ENCODE measurements around the gene LZIC.

Gene LZIC

GRCh38 chr1:9910076-9910422, 33.1 kb downstream of the LZIC start, which contains the start of gene CTNNBIP1:
Gene CTNNBIP1, minus strand, starts transcription at chr1:9910269. Its CDS starts 38,205 bp downstream, at chr1:9872064.
- DNase-seq, result no peak

GRCh38 chr1:9909234-9910046, 33.8 kb downstream of the LZIC start:
- peak; percentile 12 to 20 for DNase-seq

GRCh38 chr1:9908871-9909233, 34.3 kb downstream of the LZIC start:
- no peak for DNase-seq

GRCh38 chr1:9907441-9907840, 35.8 kb downstream of the LZIC start:
- DNase-seq, result no peak

DNA sequence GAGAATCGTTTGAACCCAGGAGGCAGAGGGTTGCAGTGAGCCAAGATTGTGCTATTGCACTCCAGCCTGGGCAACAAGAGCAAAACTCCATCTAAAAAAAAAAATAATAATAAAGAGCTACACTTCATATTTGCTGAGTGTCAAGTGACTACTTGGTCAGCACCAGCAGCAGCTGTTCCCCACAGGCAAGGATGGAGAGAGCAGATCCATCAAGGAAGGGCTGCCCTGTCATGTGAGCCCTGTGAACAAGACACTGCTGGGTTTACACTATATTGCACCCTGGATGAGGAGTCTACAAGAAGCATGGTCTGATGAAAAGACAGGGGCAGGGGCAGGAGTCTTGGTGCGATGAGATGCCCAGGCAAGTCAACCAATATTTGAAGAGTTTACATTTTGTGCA, 36.7 kb downstream of the LZIC start:
- DNase-seq, result no peak

DNA sequence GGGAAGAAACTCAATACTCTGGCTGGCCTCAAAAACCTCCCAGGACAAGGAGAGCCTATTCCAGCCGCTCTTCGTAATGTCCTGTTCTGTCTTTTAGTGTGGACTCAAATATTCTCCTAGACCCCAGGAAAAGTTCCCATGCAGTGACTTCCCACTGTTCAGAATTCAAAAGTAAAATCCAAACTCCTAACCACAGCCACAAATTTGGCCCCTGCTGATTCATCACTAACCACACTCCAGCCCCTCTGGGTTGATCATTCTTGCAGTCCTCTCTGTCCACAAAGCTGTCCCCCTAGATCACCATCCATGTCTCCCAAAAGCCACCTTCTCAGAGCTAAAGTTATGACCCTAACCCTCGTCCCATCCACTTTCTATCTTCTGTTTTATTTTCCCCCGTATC, 38.2 kb downstream of the LZIC start:
- DNase-seq, result no peak

GRCh38 chr1:9904596-9904995, 38.6 kb downstream of the LZIC start:
- DNase-seq, result no peak

GRCh38 chr1:9903801-9904527, 39.2 kb downstream of the LZIC start:
- no peak for DNase-seq

GRCh38 chr1:9902060-9902452, 41.1 kb downstream of the LZIC start:
- no peak for DNase-seq

DNA sequence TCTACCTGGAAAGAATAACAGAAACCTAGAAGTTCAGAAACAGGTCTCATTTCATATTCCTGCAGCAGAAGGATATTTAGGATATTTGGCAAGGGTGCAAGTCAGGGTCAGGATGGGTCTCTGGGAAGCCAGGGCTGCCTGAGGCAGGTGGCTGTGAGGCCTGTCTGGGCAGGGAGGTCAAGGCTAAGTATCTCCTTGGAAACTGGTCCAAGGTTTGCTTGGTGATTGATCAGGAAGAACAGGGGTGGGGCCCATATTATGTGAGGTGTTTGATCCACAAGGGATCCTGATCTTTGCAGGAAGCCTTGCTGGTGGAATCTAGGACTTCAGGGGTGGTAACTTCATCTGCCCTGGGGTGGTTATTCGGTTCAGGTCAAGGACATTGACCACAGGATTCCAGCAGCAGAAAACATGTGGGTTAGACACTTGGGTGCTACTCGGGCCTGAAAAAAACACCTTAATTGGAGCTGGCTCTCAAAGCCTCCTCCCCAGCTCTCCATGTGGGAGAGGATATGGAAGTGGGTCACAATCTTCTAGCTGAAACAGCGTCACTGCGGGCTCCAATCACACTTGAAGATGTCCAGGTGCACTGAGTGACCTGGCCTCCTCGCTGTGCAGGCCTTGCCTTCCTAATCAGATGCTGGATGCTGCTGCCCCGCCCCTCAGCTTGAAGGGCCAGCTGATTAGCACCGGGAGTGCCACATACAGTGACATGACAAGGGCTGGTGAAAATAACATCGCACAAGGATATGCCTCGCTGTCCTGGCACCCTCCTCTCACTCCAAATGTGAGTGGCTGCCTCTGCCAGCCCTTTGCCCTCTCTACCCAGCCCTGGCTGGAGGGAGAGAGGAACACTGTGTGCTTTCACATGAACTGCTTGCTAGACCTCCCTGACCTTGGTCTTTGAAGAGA, 41.8 kb downstream of the LZIC start:
- DNase-seq, result no peak

GRCh38 chr1:9900142-9901043, 42.8 kb downstream of the LZIC start:
- no peak for DNase-seq

DNA sequence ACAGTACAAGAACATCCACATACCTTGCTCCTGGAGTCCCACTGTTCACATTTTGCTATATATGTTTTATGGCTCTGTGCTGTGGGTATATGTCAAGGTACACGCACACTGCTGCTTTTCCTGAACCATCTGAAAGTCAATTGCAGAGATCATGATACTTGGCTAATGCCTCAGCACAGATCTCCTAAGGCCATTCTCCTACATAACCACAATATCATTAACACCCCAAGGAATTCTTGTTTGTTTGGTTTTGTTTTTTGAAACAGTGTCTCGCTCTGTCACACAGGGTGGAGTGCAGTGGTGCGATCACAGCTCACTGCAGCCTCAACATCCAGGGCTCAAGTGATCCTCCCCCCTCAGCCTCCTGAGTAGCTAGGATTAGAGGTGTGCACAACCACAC, 49.1 kb downstream of the LZIC start:
- DNase-seq, result no peak

DNA sequence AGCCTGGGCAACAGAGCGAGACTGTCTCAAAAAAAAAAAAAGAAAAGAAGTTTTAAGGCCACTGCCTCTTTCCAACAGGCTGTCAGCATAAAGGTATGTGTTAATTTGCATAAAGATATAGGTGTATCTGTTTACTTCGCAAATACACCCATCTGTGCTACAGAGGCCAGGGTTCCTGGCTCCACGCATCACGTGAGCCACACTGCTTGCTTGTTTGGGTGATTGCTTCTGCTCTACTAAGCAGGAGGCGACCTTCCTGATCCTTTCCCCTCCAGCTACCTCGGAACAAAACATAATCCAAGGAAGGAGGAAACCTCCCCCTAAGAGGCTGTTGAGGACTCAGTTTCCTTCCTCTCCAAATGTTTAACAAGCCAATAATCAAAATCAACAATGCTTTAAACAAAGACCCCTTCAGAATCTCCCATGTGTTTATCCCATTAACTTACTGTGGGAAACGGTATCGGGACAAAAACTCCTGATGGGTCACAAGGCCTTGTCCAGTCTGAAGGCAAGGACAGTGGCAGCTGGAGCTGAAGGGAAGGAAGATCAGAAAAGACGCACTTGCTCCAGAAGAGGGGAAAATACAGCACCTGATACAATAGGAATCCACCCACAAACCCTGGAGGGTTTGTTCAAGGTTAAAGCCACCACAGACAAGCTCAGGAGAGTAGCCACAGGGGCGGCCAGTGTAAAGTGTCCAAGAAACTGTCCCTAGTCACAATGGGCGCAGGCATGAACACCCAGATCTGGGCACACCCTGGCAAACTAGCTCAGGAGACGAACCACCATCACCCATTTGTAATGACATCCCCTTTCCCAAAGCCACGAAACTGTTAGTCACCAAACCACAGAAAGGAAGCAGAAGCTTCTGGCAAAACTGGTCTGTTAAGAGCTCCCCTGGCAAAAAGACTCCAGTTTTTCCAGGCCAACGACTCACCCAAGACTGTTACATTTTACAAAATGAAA, 50.3 kb downstream of the LZIC start:
- DNase-seq, result no peak

- DNase-seq, result no peak
Observed at GRCh38 chr1:9891207-9891606, 52.0 kb downstream of the LZIC start.

GRCh38 chr1:9890224-9890731, 52.9 kb downstream of the LZIC start:
- no peak for DNase-seq

DNA sequence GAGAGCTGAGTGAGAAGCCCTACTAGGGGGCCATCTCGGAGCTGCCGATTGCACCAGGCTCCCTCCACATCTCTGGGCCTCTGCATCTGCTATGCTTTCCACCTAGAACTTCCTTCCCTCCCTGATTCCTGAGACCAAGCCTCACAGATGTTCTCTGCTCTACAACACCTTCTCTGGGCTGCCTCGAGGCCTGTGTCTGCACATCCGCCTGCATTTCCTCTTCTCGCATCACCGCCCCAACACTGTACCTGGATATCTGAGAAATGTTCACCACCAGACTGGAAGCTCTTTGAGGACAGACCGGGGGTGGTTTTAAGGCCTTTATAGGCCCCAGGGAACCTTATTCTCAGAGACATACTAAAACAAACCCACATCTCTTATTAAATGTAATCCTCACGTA, 53.8 kb downstream of the LZIC start:
- DNase-seq, result no peak

- DNase-seq, result no peak
Observed at GRCh38 chr1:9888886-9889285, 54.3 kb downstream of the LZIC start.

GRCh38 chr1:9887070-9887469, 56.1 kb downstream of the LZIC start:
- no peak for DNase-seq

DNA sequence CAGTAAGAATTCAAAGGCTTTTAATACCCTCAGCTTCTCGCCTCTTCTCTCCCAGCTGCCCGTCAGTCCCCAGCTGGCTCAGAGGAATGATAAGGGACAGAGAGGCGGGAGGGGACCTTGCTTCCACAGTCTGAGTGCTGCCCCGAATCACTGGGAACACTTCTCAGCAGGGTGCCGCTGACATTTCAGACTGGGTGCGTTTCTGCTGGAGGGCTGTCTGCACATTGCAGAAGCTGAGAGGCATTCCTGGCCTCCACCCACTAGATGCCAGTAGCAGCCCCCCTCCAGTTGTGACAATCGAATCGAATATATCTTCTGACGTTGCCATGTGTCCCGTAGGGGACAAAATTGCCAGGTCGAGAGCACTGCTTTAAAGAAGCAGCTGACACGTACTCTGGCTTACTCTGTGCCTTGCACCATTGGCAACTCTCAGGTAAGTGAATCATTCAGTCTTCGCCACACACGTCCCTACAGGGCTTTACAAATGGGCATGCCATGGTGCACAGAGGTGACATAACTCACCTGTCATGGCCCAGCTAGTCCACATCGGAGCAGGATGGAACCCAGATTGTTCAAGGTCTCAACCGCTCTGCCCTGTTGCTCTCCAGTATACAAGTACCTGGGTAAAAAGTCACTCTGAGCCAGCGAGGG, 57.0 kb downstream of the LZIC start:
- no peak for DNase-seq

DNA sequence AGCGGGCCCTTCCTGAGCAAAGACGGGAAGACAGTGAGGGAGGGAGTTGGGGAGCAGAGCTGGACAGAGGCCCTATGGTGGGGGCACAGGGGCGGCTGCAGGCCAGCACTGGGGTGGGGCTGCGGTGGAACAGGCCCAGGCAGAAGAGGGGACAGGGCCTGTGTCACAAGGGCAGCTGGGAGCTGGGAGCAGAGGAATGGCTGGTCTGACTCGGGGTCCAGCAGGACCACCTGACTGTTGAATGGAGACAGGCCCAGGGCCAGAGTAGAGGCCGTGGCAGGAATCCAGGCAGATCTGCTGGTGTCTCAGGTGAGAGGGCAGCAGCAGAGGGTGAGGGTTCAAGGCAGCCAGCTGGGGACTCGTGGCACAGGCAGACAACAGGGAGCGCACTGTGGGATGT, 58.4 kb downstream of the LZIC start:
- no peak for DNase-seq

Measured in stimulated activated CD4-positive, alpha-beta T cell treated with anti-CD3 and anti-CD28 coated beads, Interleukin-4, amount 100 ng/mL, for 4 hours (primary cell).